Measurements from ENCODE around the gene SLC9C1. TPM values are rescaled to one million over a fixed set of nuclear protein-coding genes. Genes with fewer than 3 reads are reported as not detected.

Gene SLC9C1
- total RNA-seq, 1 donor from 2014 or later, result not detected

DNA sequence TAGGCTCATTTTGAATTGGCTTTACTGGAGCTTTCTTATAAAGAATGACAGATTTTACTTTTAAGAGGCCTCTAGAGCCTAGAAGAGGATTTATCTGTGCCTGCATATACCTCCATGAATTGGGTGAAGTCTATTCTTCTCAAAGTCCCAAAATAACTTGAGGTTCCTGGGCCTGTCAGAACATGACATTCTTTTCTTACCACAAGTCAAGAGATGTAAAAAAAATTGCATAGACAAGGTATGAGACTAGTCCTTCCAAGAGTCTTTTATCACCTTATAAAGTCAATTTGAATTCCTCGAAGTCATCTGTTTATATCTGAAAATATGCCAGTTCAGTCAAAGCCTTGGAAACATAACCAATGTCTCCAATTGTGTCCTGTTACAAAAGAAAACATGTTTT lies 21.8 kb upstream of the SLC9C1 start:
- intact Hi-C loops (cut with DNase I), result no loop called here
- Histone ChIP-seq H3K9me3 (no peaks in the 10 kb centered on the region), H3K4me1 (no peaks in the 10 kb centered on the region), H3K36me3 (no peaks in the 10 kb centered on the region), H3K27me3 (ENCODE audit: low read depth) (no peaks in the 10 kb centered on the region), H3K4me3 (no peak overlapping the region), H3K27ac (no peak overlapping the region)
- no peak for TF ChIP-seq CTCF (IDR thresholded peaks at IDR 0.05)
- ATAC-seq (no peak), DNase-seq (no peak)

DNA sequence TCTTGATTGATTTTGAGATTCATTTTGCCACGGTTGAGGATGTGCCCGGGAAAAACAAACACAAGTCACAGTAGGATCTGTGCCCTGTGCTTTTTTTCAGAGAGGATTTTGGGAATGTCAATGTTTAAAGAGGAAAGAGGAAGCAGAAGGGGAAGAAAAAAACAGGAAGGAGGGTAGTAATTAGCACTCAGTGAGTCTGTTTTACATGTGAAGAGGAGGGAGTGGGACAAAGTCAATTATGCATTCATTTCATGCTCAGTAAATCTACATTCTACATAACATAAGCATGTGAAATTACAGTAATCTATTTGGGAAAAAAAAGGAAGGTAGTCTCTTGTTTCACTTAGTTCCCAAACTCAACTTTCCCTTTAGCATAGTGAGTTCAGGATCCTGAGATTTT lies 20.6 kb upstream of the SLC9C1 start:
- intact Hi-C loops (cut with DNase I), result no loop called here
- no peaks in the 10 kb centered on the region for H3K27me3 ChIP-seq (ENCODE audit: low read depth)
- no peak overlapping the region for H3K4me3 ChIP-seq
- no peaks in the 10 kb centered on the region for H3K36me3 ChIP-seq
- no peak for TF ChIP-seq CTCF (IDR thresholded peaks at IDR 0.05)
- no peak for DNase-seq
- no peak for ATAC-seq
- no peaks in the 10 kb centered on the region for H3K9me3 ChIP-seq
- H3K4me1 ChIP-seq, result no peaks in the 10 kb centered on the region
- H3K27ac ChIP-seq, result no peak overlapping the region

GRCh38 chr3:112308151-112308911 lies 14.3 kb upstream of the SLC9C1 start:
- no peaks in the 10 kb centered on the region for H3K9me3 ChIP-seq
- no peaks in the 10 kb centered on the region for H3K27me3 ChIP-seq (ENCODE audit: low read depth)
- H3K27ac ChIP-seq, result no peak overlapping the region
- no peak overlapping the region for H3K4me3 ChIP-seq
- intact Hi-C loops (cut with DNase I), result no loop called here
- no peaks in the 10 kb centered on the region for H3K36me3 ChIP-seq
- DNase-seq (no peak), ATAC-seq (peak; percentile 64 to 79)
- peaks cover 16% of the 10 kb centered on the region for H3K4me1 ChIP-seq
- no peak for TF ChIP-seq CTCF (IDR thresholded peaks at IDR 0.05)

- peaks cover 24% of the 10 kb centered on the region for H3K4me1 ChIP-seq
- TF ChIP-seq CTCF (IDR thresholded peaks at IDR 0.05), result no peak
- H3K9me3 ChIP-seq, result no peaks in the 10 kb centered on the region
- intact Hi-C loops (cut with DNase I), result no loop called here
- no peaks in the 10 kb centered on the region for H3K36me3 ChIP-seq
- H3K27ac ChIP-seq, result no peak overlapping the region
- ATAC-seq (no peak), DNase-seq (no peak)
- H3K27me3 ChIP-seq (ENCODE audit: low read depth), result no peaks in the 10 kb centered on the region
- H3K4me3 ChIP-seq, result no peak overlapping the region
These were observed 13.5 kb upstream of the SLC9C1 start for GRCh38 chr3:112307557-112307956.

DNA sequence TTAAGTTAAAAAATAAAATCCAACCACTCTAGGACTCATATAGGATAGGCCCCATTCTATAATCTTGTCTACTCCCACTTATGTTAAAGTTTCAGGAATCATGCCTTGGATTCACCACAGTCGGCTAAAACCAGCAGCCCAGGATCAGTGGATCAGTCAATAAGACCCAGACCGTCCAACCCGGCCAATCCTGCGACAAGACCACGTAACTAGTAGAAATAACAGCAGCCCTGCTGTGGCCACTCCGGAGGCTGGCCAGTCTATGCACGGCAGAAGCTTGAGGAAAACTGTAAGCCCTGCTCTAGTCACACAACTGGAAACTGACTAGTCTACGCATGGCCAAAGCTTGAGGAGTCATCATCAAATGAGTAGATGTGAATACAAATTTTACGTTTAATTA lies 12.8 kb upstream of the SLC9C1 start:
- ATAC-seq (no peak), DNase-seq (no peak)
- H3K36me3 ChIP-seq, result no peaks in the 10 kb centered on the region
- TF ChIP-seq CTCF (IDR thresholded peaks at IDR 0.05), result no peak
- no peaks in the 10 kb centered on the region for H3K9me3 ChIP-seq
- no peak overlapping the region for H3K27ac ChIP-seq
- H3K4me1 ChIP-seq, result peaks cover 25% of the 10 kb centered on the region
- no peak overlapping the region for H3K4me3 ChIP-seq
- intact Hi-C loops (cut with DNase I), result no loop called here
- no peaks in the 10 kb centered on the region for H3K27me3 ChIP-seq (ENCODE audit: low read depth)
